DMS153 treated with DMSO at 0.1 percent for 48 hours (cell line): ENCODE data around the gene JHY.

Source experiments
- DNase-seq: peaks from one replicate; lab custom pipeline; 2025; ENCODE audit not compliant: unreplicated experiment; lab: John Stamatoyannopoulos, UW

Gene JHY

GRCh38 chr11:122938557-122938956, 56.0 kb downstream of the JHY start:
- no peak for DNase-seq

- no peak for DNase-seq
Measured at GRCh38 chr11:122951211-122951610, 68.7 kb downstream of the JHY start.

GRCh38 chr11:122954455-122954854, 71.9 kb downstream of the JHY start:
- DNase-seq: no peak

GRCh38 chr11:122963961-122964360, 81.4 kb downstream of the JHY start:
- DNase-seq: no peak

GRCh38 chr11:122976061-122976733, 93.6 kb downstream of the JHY start:
- DNase-seq: no peak

- DNase-seq: no peak
Measured at GRCh38 chr11:122976734-122977469, 94.3 kb downstream of the JHY start.

GRCh38 chr11:122977470-122978298, 95.1 kb downstream of the JHY start:
- DNase-seq: no peak

GRCh38 chr11:122978299-122978620, 95.7 kb downstream of the JHY start:
- no peak for DNase-seq

GRCh38 chr11:122979103-122979814, 96.7 kb downstream of the JHY start:
- no peak for DNase-seq

- no peak for DNase-seq
Measured at GRCh38 chr11:122979815-122980595, 97.4 kb downstream of the JHY start.

GRCh38 chr11:122981388-122982264, 99.1 kb downstream of the JHY start, which contains the start of gene BSX:
Gene BSX, minus strand, starts transcription at chr11:122981834. Its CDS starts 163 bp downstream, at chr11:122981671.
- peak; percentile 57 for DNase-seq

GRCh38 chr11:122983438-122984185, 101.1 kb downstream of the JHY start:
- DNase-seq: peak; percentile 44

GRCh38 chr11:122984186-122985011, 101.8 kb downstream of the JHY start:
- DNase-seq: peak; percentile 49

GRCh38 chr11:122995526-122995925, 113.0 kb downstream of the JHY start:
- DNase-seq: no peak

- no peak for DNase-seq
Measured at GRCh38 chr11:122998727-122999366, 116.3 kb downstream of the JHY start.

- no peak for DNase-seq
Measured at GRCh38 chr11:123000721-123001120, 118.2 kb downstream of the JHY start.

GRCh38 chr11:123006860-123007542, 124.4 kb downstream of the JHY start:
- no peak for DNase-seq
